Measurements from ENCODE around the gene CRYM. TPM values are rescaled to one million over a fixed set of nuclear protein-coding genes. Genes with fewer than 3 reads are reported as not detected.

The CRYM gene
- total and polyA plus RNA-seq, 2 donors (not counting 1 experiment from before 2014, with no cell fraction given), result 0.06 to 0.50 TPM

DNA sequence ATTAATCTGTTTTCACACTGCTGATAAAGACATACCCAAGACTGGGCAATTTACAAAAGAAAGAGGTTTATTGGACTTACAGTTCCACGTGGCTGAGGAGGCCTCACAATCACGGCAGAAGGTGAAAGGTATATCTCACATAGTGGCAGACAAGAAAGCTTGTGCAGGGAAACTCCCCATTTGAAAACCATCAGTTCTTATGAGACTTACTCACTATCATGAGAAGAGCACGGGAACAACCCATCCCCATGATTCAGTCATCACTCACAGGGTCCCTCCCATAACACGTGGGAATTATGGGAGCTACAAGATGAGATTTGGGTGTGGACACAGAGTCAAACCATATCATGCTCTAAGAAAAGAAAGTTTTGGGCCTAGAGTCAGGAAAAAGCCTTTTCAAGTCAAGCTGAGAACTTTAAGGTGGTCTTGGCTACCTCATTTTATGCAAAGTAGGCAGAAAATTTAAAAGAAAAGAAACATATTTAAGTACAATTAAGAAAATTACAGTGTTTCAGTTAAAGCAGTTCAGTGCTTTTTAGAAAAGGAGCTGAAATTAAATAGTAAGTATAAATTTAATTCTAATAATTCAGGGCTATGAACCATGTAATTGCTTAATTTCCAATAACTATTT is 24.9 kb upstream of the CRYM start:
- TF ChIP-seq CTCF (conservative IDR thresholded peaks at IDR 0.05 in 1 of 2, IDR thresholded peaks at IDR 0.05 in 1 of 2; ENCODE audit: low read depth in 1 of 2, low read length in 2 of 2), result no peak
- no peak for TF ChIP-seq EZH2 (IDR thresholded peaks at IDR 0.05; ENCODE audit: low read length, missing control alignments)
- no peaks in the 10 kb centered on the region for H3K36me3 ChIP-seq (ENCODE audit: control insufficient read depth, insufficient read depth, low read length)
- H4K20me1 ChIP-seq (ENCODE audit: control insufficient read depth, extremely low read depth, insufficient read depth, low read length), result no peaks in the 10 kb centered on the region
- no peaks in the 10 kb centered on the region for H3K9me3 ChIP-seq (ENCODE audit: control insufficient read depth, insufficient read depth, low read depth, low read length)
- DNase-seq (ENCODE audit: low read depth in 2 of 2), result peak; percentile 72 to 89
- H3K79me2 ChIP-seq (ENCODE audit: control insufficient read depth, insufficient read depth, low read length), result peaks cover 4% of the 10 kb centered on the region
- peaks cover 3% of the 10 kb centered on the region for H3K4me1 ChIP-seq (ENCODE audit: control insufficient read depth, extremely low read depth, insufficient read depth, low read length)
- peak overlapping the region; percentile 56 to 84 (median 60) for H3K4me3 ChIP-seq (replicated peaks in 1 of 4; ENCODE audit: control extremely low read depth in 1 of 4, insufficient read depth in 1 of 4, low read depth in 3 of 4, low read length in 4 of 4)
- H3K9ac ChIP-seq (ENCODE audit: insufficient read depth, low read length), result no peak overlapping the region
- no peaks in the 10 kb centered on the region for H3K27me3 ChIP-seq (ENCODE audit: control insufficient read depth, insufficient read depth, low read length)
- H2AFZ ChIP-seq (ENCODE audit: low read length), result no peak overlapping the region
- H3K27ac ChIP-seq (ENCODE audit: insufficient read depth, low read length), result peak overlapping the region; percentile 57
- H3K4me2 ChIP-seq (ENCODE audit: extremely low read depth, insufficient read depth, low read length), result peak overlapping the region; percentile 85

DNA sequence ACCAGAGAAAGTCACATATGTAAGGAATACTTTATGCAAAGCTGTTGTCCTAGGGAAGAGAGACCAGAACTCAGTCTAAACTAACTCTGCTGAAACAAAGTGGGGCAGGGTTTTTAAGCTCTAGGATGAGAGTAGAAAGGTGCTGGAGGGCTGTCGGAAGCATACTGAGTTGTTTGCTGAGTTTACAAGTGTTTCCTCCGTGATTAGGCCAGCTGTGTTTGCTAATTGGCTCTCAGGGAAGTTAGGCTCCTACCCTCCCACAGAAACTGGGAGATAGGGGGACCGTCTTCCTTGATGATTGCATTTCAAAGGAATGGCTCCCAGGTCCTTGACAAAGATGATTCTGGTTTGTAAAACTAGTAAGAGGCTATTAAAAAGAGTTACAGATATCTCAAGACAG is 24.4 kb upstream of the CRYM start:
- no peak overlapping the region for H3K9ac ChIP-seq (ENCODE audit: insufficient read depth, low read length)
- peak overlapping the region; percentile 57 for H3K27ac ChIP-seq (ENCODE audit: insufficient read depth, low read length)

DNA sequence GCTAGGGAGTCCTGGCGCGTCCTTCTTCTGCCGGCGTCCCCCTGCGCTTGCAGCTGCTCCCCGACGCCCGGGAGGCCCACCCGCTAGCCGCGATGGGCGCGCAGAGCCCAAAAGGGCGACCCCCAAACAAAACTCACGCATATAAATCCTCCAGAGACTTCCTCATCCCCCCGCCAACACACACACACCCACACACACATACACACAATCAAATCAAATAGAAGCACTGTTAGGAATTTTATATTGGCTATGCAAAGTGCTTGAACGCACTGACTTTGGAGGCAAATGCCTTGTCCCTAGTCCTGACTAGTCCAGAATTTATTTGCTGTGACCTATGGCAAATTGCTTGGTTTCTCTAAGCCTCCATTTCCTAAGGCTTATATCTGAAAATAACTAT is 23.8 kb upstream of the CRYM start:
- Histone ChIP-seq H3K9ac (ENCODE audit: insufficient read depth, low read length) (peak overlapping the region; percentile 47), H3K9me3 (ENCODE audit: control insufficient read depth, insufficient read depth, low read depth, low read length) (no peaks in the 10 kb centered on the region), H3K27me3 (ENCODE audit: control insufficient read depth, insufficient read depth, low read length) (no peaks in the 10 kb centered on the region), H2AFZ (ENCODE audit: low read length) (peak overlapping the region; percentile 11), H4K20me1 (ENCODE audit: control insufficient read depth, extremely low read depth, insufficient read depth, low read length) (no peaks in the 10 kb centered on the region), H3K4me1 (ENCODE audit: control insufficient read depth, extremely low read depth, insufficient read depth, low read length) (peaks cover 3% of the 10 kb centered on the region), H3K27ac (ENCODE audit: insufficient read depth, low read length) (peak overlapping the region; percentile 57), H3K4me3 (replicated peaks in 1 of 4; ENCODE audit: control extremely low read depth in 1 of 4, insufficient read depth in 1 of 4, low read depth in 3 of 4, low read length in 4 of 4) (peak overlapping the region; percentile 56 to 84 (median 60)), H3K4me2 (ENCODE audit: extremely low read depth, insufficient read depth, low read length) (peak overlapping the region; percentile 85), H3K36me3 (ENCODE audit: control insufficient read depth, insufficient read depth, low read length) (no peaks in the 10 kb centered on the region), H3K79me2 (ENCODE audit: control insufficient read depth, insufficient read depth, low read length) (peaks cover 4% of the 10 kb centered on the region)
- TF ChIP-seq CTCF (conservative IDR thresholded peaks at IDR 0.05 in 1 of 2, IDR thresholded peaks at IDR 0.05 in 1 of 2; ENCODE audit: low read depth in 1 of 2, low read length in 2 of 2) (no peak), EZH2 (IDR thresholded peaks at IDR 0.05; ENCODE audit: low read length, missing control alignments) (no peak)
- peak in 1 of 2 donors; percentile 28 for DNase-seq (ENCODE audit: low read depth in 2 of 2)

More for the DNA sequence above, 24.4 kb upstream of the CRYM start:
- no peaks in the 10 kb centered on the region for H4K20me1 ChIP-seq (ENCODE audit: control insufficient read depth, extremely low read depth, insufficient read depth, low read length)
- H3K36me3 ChIP-seq (ENCODE audit: control insufficient read depth, insufficient read depth, low read length), result no peaks in the 10 kb centered on the region
- H3K9me3 ChIP-seq (ENCODE audit: control insufficient read depth, insufficient read depth, low read depth, low read length), result no peaks in the 10 kb centered on the region
- H3K4me2 ChIP-seq (ENCODE audit: extremely low read depth, insufficient read depth, low read length), result peak overlapping the region; percentile 85
- DNase-seq (ENCODE audit: low read depth in 2 of 2), result peak in 1 of 2 donors; percentile 6
- H2AFZ ChIP-seq (ENCODE audit: low read length), result peak overlapping the region; percentile 11
- TF ChIP-seq CTCF (conservative IDR thresholded peaks at IDR 0.05 in 1 of 2, IDR thresholded peaks at IDR 0.05 in 1 of 2; ENCODE audit: low read depth in 1 of 2, low read length in 2 of 2) (no peak), EZH2 (IDR thresholded peaks at IDR 0.05; ENCODE audit: low read length, missing control alignments) (no peak)
- no peaks in the 10 kb centered on the region for H3K27me3 ChIP-seq (ENCODE audit: control insufficient read depth, insufficient read depth, low read length)
- H3K4me1 ChIP-seq (ENCODE audit: control insufficient read depth, extremely low read depth, insufficient read depth, low read length), result peaks cover 3% of the 10 kb centered on the region
- peaks cover 4% of the 10 kb centered on the region for H3K79me2 ChIP-seq (ENCODE audit: control insufficient read depth, insufficient read depth, low read length)
- peak overlapping the region; percentile 56 to 84 (median 60) for H3K4me3 ChIP-seq (replicated peaks in 1 of 4; ENCODE audit: control extremely low read depth in 1 of 4, insufficient read depth in 1 of 4, low read depth in 3 of 4, low read length in 4 of 4)
